Measurements from ENCODE around the gene ANKS1A.

Gene ANKS1A

GRCh38 chr6:34888874-34889555, at the start of gene ANKS1A:
Gene ANKS1A, plus strand, starts transcription at chr6:34889255. Its CDS starts 148 bp downstream, at chr6:34889403.
- TF ChIP-seq GATA2 (IDR thresholded peaks at IDR 0.05; ENCODE audit: low read depth, low read length), result no peak
- TF ChIP-seq GATA3 (IDR thresholded peaks at IDR 0.05; ENCODE audit: low read depth, low read length), result no peak

- no peak for TF ChIP-seq GATA3 (IDR thresholded peaks at IDR 0.05; ENCODE audit: low read depth, low read length)
- no peak for TF ChIP-seq GATA2 (IDR thresholded peaks at IDR 0.05; ENCODE audit: low read depth, low read length)
Observed at GRCh38 chr6:34839666-34840352, 49.2 kb upstream of the ANKS1A start.

GRCh38 chr6:34851361-34851760, 37.7 kb upstream of the ANKS1A start:
- no peak for TF ChIP-seq GATA2 (IDR thresholded peaks at IDR 0.05; ENCODE audit: low read depth, low read length)
- no peak for TF ChIP-seq GATA3 (IDR thresholded peaks at IDR 0.05; ENCODE audit: low read depth, low read length)

- TF ChIP-seq GATA2 (IDR thresholded peaks at IDR 0.05; ENCODE audit: low read depth, low read length) (no peak), GATA3 (IDR thresholded peaks at IDR 0.05; ENCODE audit: low read depth, low read length) (no peak)
Observed at GRCh38 chr6:34852406-34853085, 36.5 kb upstream of the ANKS1A start.

- TF ChIP-seq GATA2 (IDR thresholded peaks at IDR 0.05; ENCODE audit: low read depth, low read length), result no peak
- no peak for TF ChIP-seq GATA3 (IDR thresholded peaks at IDR 0.05; ENCODE audit: low read depth, low read length)
Observed at GRCh38 chr6:34855463-34855862, 33.6 kb upstream of the ANKS1A start.

GRCh38 chr6:34858681-34859080, 30.4 kb upstream of the ANKS1A start:
- no peak for TF ChIP-seq GATA3 (IDR thresholded peaks at IDR 0.05; ENCODE audit: low read depth, low read length)
- no peak for TF ChIP-seq GATA2 (IDR thresholded peaks at IDR 0.05; ENCODE audit: low read depth, low read length)

GRCh38 chr6:34859951-34860350, 29.1 kb upstream of the ANKS1A start:
- TF ChIP-seq GATA3 (IDR thresholded peaks at IDR 0.05; ENCODE audit: low read depth, low read length) (no peak), GATA2 (IDR thresholded peaks at IDR 0.05; ENCODE audit: low read depth, low read length) (no peak)

GRCh38 chr6:34860776-34861175, 28.3 kb upstream of the ANKS1A start:
- no peak for TF ChIP-seq GATA3 (IDR thresholded peaks at IDR 0.05; ENCODE audit: low read depth, low read length)
- TF ChIP-seq GATA2 (IDR thresholded peaks at IDR 0.05; ENCODE audit: low read depth, low read length), result no peak

- no peak for TF ChIP-seq GATA3 (IDR thresholded peaks at IDR 0.05; ENCODE audit: low read depth, low read length)
- no peak for TF ChIP-seq GATA2 (IDR thresholded peaks at IDR 0.05; ENCODE audit: low read depth, low read length)
Observed at GRCh38 chr6:34864007-34864406, 25.0 kb upstream of the ANKS1A start.

- no peak for TF ChIP-seq GATA2 (IDR thresholded peaks at IDR 0.05; ENCODE audit: low read depth, low read length)
- TF ChIP-seq GATA3 (IDR thresholded peaks at IDR 0.05; ENCODE audit: low read depth, low read length), result no peak
Observed at GRCh38 chr6:34865107-34865506, 23.9 kb upstream of the ANKS1A start.

GRCh38 chr6:34866509-34866908, 22.5 kb upstream of the ANKS1A start:
- TF ChIP-seq GATA3 (IDR thresholded peaks at IDR 0.05; ENCODE audit: low read depth, low read length), result no peak
- TF ChIP-seq GATA2 (IDR thresholded peaks at IDR 0.05; ENCODE audit: low read depth, low read length), result no peak

GRCh38 chr6:34867484-34867883, 21.6 kb upstream of the ANKS1A start:
- TF ChIP-seq GATA2 (IDR thresholded peaks at IDR 0.05; ENCODE audit: low read depth, low read length) (no peak), GATA3 (IDR thresholded peaks at IDR 0.05; ENCODE audit: low read depth, low read length) (no peak)

GRCh38 chr6:34871853-34872252, 17.2 kb upstream of the ANKS1A start:
- TF ChIP-seq GATA3 (IDR thresholded peaks at IDR 0.05; ENCODE audit: low read depth, low read length) (no peak), GATA2 (IDR thresholded peaks at IDR 0.05; ENCODE audit: low read depth, low read length) (no peak)

- TF ChIP-seq GATA2 (IDR thresholded peaks at IDR 0.05; ENCODE audit: low read depth, low read length) (no peak), GATA3 (IDR thresholded peaks at IDR 0.05; ENCODE audit: low read depth, low read length) (no peak)
Observed at GRCh38 chr6:34872332-34872731, 16.7 kb upstream of the ANKS1A start.
